Heart right ventricle (tissue), 16 donors: ENCODE results near the gene CNTN5. TPM values are rescaled to one million over a fixed set of nuclear protein-coding genes. Genes with fewer than 3 reads are reported as not detected.
A peak's percentile ranks its signal among the peaks of the same experiment; 100 is the strongest.

Source experiments
- ATAC-seq, 8 donors: fragments of 200-7000 bp; cut with Tn5 transposase; one replicate each; pipeline ENCODE4 v1.9.1; 2020; ENCODE audit warnings: mild to moderate bottlenecking in 8 of 8, moderate library complexity in 8 of 8, moderate number of reproducible peaks in 1 of 8
- DNase-seq, 2 donors: peaks; one replicate each; pipeline ENCODE4 v3.0.0-alpha.2; 2020
- H3K27ac ChIP-seq, 10 donors: fragments of 200-600 bp; sonication (generic) in 2 of 10; one replicate each; pipeline versions ENCODE4 v1.5.0 to v1.8.0; 2020 to 2022; ENCODE audit warnings: mild to moderate bottlenecking in 3 of 10
- H3K27me3 ChIP-seq, 7 donors: fragments of 200-600 bp; one replicate each; pipeline ENCODE4 v1.8.0; 2021 to 2022; ENCODE audit warnings: mild to moderate bottlenecking in 2 of 7
- H3K36me3 ChIP-seq, 9 donors: fragments of 200-600 bp; sonication (generic) in 1 of 9; one replicate each; pipeline versions ENCODE4 v1.5.0 to v1.8.0; 2020 to 2022; ENCODE audit warnings: mild to moderate bottlenecking in 2 of 9
- H3K4me1 ChIP-seq, 9 donors: fragments of 200-600 bp; sonication (generic) in 1 of 9; one replicate each; pipeline versions ENCODE4 v1.5.0 to v1.8.0; 2020 to 2022; ENCODE audit warnings: mild to moderate bottlenecking in 4 of 9
- H3K4me3 ChIP-seq, 10 donors: fragments of 200-600 bp; sonication (generic) in 2 of 10; one replicate each; pipeline versions ENCODE4 v1.5.0 to v1.8.0; 2020 to 2022; ENCODE audit warnings: mild to moderate bottlenecking in 7 of 10, moderate library complexity in 2 of 10
- H3K9me3 ChIP-seq, 11 donors: fragments of 200-600 bp in 10 of 11; sonication (generic) in 2 of 11; one replicate each; pipeline versions ENCODE4 v1.5.0 to v1.8.0; 2013 to 2022; ENCODE audit warnings: mild to moderate bottlenecking in 2 of 11, control low read depth in 1 of 11, moderate library complexity in 1 of 11
- CTCF ChIP-seq, 9 donors: fragments of 200-600 bp; sonication (generic) in 2 of 9; IDR thresholded peaks; one replicate each; pipeline versions ENCODE4 v1.5.0 to v1.8.0; 2021 to 2022; ENCODE audit warnings: antibody characterized with exemption in 9 of 9, mild to moderate bottlenecking in 5 of 9, moderate library complexity in 1 of 9
- WGBS, 2 donors: extraction: QIAGEN DNeasy Blood & Tissue Kit; methylation state at CpG; one replicate each; pipeline ENCODE4 v1.1.7; 2013; ENCODE audit warnings: inconsistent platforms in 1 of 2; 5-methylcytosine and 5-hydroxymethylcytosine counted together
- intact Hi-C, 10 donors: fragments of 100-400 bp; cut with DNase I; formaldehyde crosslinking; loops; one replicate each; pipeline versions ENCODE4 v1.11.1 to v1.14.2; 2022
- polyA plus RNA-seq, 2 donors: library from polyadenylated mRNA; stranded (reverse); fragments of 200-250 nt; gene quantifications; one replicate each; pipeline ENCODE4 v1.2.3, GENCODE V29; 2013
- total RNA-seq, 10 donors: library from RNA; stranded (reverse); fragmentation: NEBNext Ultra II Directional in 3 of 10; extraction: Animal tissue kit (Norgen Biotek cat#: 25700) in 3 of 10; gene quantifications; one replicate each; pipeline versions ENCODE4 v1.2.1 to v1.2.4, GENCODE V29; 2021 to 2023
- donor health status: Arrhythmogenic right ventricular cardiomyopathy.
- donor health status: ischemic (EF 13 %, LVEDD 7.1; RV severe dilation, severe dysfunction).
- donor health status: healthy with polysubstance abuse.
- donor health status: DM: no; HTN: yes; CAD: no.
- donor health status: DM: no; HTN: no; CAD: no.
- donor health status: ischemic (EF 25% LVEDD 6.9; RV normal size, moderate dysfunction).
- donor health status: ischemic (EF 25% LVEDD 5.7; RV mildly dilated, moderate dysfunction).
- donor health status: healthy.
- donor health status: DM: yes; HTN: yes; CAD: no.
- donor health status: Ischemic cardiomyopathy.
- donor health status: ischemic (EF 35%, LVEDD 5.7; RV mildly dilated, moderate dysfunction).
- donor health status: nonischemic (EF 11% LVEDD 7.7; RV severe dilation, severe dysfunction).
- donor health status: DM: yes; HTN: yes; CAD: no.
- donor health status: PGD.
- donor health status: ischemic (EF 29% LVEDD 5.4; RV normal size, mild dysfunction).
- donor health status: nonischemic (EF 23%, LVEDD 6.1; RV moderate dilation, normal function).

The CNTN5 gene
- total and polyA plus RNA-seq, 12 donors: 0.05 to 0.35 (median 0.17) TPM; not detected in 6

GRCh38 chr11:99987821-99988470 is 967.2 kb downstream of the CNTN5 start:
- intact Hi-C loops: no loop called here
- no peak for TF ChIP-seq CTCF (IDR thresholded peaks at IDR 0.05)
- Histone ChIP-seq H3K27ac (peak overlapping the region in 1 of 10 donors; percentile 4), H3K4me3 (no peak overlapping the region), H3K27me3 (no peaks in the 10 kb centered on the region), H3K36me3 (no peaks in the 10 kb centered on the region), H3K9me3 (no peaks in the 10 kb centered on the region), H3K4me1 (no peaks in the 10 kb centered on the region)
- ATAC-seq (peak in 1 of 8 donors; percentile 46), DNase-seq (peak in 1 of 2 donors; percentile 8)
- 38 to 48% methylated on average over 2 of the region's 2 CpGs for WGBS, 2 donors

GRCh38 chr11:99988471-99988837 is 967.7 kb downstream of the CNTN5 start:
- no peak for DNase-seq
- H3K4me3 ChIP-seq: no peak overlapping the region
- H3K27me3 ChIP-seq: no peaks in the 10 kb centered on the region
- intact Hi-C loops: no loop called here
- H3K27ac ChIP-seq: peak overlapping the region in 1 of 10 donors; percentile 4
- no peaks in the 10 kb centered on the region for H3K4me1 ChIP-seq
- ATAC-seq: peak in 1 of 8 donors; percentile 14
- no peaks in the 10 kb centered on the region for H3K9me3 ChIP-seq
- WGBS, 2 donors: 47 to 56% methylated on average over 2 of the region's 2 CpGs
- TF ChIP-seq CTCF (IDR thresholded peaks at IDR 0.05): no peak
- no peaks in the 10 kb centered on the region for H3K36me3 ChIP-seq

GRCh38 chr11:100003985-100004384 is 983.2 kb downstream of the CNTN5 start:
- H3K27ac ChIP-seq: no peak overlapping the region
- no peaks in the 10 kb centered on the region for H3K4me1 ChIP-seq
- 61 to 66% methylated on average over 3 of the region's 3 CpGs for WGBS, 2 donors
- no peak for DNase-seq
- H3K36me3 ChIP-seq: no peaks in the 10 kb centered on the region
- peaks cover 0 to 8% (median 0%) of the 10 kb centered on the region in 11 donors for H3K9me3 ChIP-seq
- TF ChIP-seq CTCF (IDR thresholded peaks at IDR 0.05): no peak
- H3K27me3 ChIP-seq: no peaks in the 10 kb centered on the region
- H3K4me3 ChIP-seq: no peak overlapping the region
- intact Hi-C loops: no loop called here
- ATAC-seq: no peak

- no peak for DNase-seq
- no peak overlapping the region for H3K27ac ChIP-seq
- H3K27me3 ChIP-seq: no peaks in the 10 kb centered on the region
- intact Hi-C loops: no loop called here
- H3K4me3 ChIP-seq: no peak overlapping the region
- no peaks in the 10 kb centered on the region for H3K4me1 ChIP-seq
- ATAC-seq: peak in 6 of 8 donors; percentile 48 to 76 (median 55)
- peaks cover 0 to 8% (median 0%) of the 10 kb centered on the region in 11 donors for H3K9me3 ChIP-seq
- TF ChIP-seq CTCF (IDR thresholded peaks at IDR 0.05): no peak
- no peaks in the 10 kb centered on the region for H3K36me3 ChIP-seq
These were observed 983.8 kb downstream of the CNTN5 start for GRCh38 chr11:100004541-100004940.
